ENCODE data around the gene GRIK4.
"Not testable (repeated sequence)": the region's sequence is repeated elsewhere in the genome, so short reads cannot be mapped to it uniquely, and the experiment has no call there.

Gene GRIK4

GRCh38 chr11:121031167-121031566 lies 519.6 kb downstream of the GRIK4 start:
- DNase-seq, result no peak

GRCh38 chr11:121031648-121032047 lies 520.1 kb downstream of the GRIK4 start:
- DNase-seq, result not testable (repeated sequence)

- DNase-seq, result no peak
Observed at GRCh38 chr11:121032546-121032945, 521.0 kb downstream of the GRIK4 start.

- DNase-seq, result no peak
Observed at GRCh38 chr11:121033635-121034034, 522.1 kb downstream of the GRIK4 start.

- no peak for DNase-seq
Observed at GRCh38 chr11:121035169-121035755, 523.7 kb downstream of the GRIK4 start.

GRCh38 chr11:121035780-121036179 lies 524.2 kb downstream of the GRIK4 start:
- no peak for DNase-seq

- DNase-seq, result no peak
Observed at GRCh38 chr11:121037016-121037415, 525.5 kb downstream of the GRIK4 start.

Measured in NCI-H1930 (cell line).